ENCODE measurements around the gene HDGF.

GRCh38 chr1:156750711-156751450 lies 594 bp downstream of the HDGF start:
- TF ChIP-seq CTCF (IDR thresholded peaks at IDR 0.05) (peak in 3 of 6 experiments; percentile 14 to 29 (median 18)), POLR2A (IDR thresholded peaks at IDR 0.05) (no peak)
